Frontal cortex (tissue), 4 donors: Measurements from ENCODE around the gene SV2C. TPM values are rescaled to one million over a fixed set of nuclear protein-coding genes. Genes with fewer than 3 reads are reported as not detected.
"Not testable (repeated sequence)": the region's sequence is repeated elsewhere in the genome, so short reads cannot be mapped to it uniquely, and the experiment has no call there.

Experiments
- DNase-seq, 2 donors: peaks; one replicate each; pipeline ENCODE4 v3.0.0; 2012; ENCODE audit warnings: low spot score in 2 of 2
- FAIRE-seq: peaks from 2 replicates; lab custom pipeline; 2012; peaks lifted over from hg19 to GRCh38; lab: Jason Lieb, UNC
- total RNA-seq: library from RNA; depleted of rRNA; stranded (reverse); fragments of >200 nt; gene quantifications from one replicate; pipeline ENCODE4 v1.2.3, GENCODE V29; 2014
- donor health status: control.
- donor health status: control.
- donor health status: control.

Gene SV2C
- total RNA-seq, 1 donor from 2014 or later: 2.9 TPM

DNA sequence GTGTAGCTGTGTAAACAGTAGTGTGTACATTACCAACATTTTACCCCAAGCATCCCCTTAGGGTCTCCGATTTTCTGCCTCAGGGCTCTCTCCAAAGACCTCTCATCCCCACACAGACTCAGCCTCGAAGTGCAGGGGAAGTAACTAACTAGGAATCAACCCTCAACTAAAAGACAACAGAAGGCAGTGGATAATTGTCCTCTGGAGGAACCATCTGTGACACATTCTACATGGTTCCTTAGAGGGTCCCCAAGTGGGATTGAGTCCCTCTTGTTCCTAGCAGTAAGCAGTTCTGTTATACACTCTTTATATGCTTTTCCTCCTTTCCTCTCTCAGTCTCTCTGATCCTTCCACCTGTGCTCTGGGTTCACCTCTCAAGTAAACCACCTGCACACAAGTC lies 157.2 kb downstream of the SV2C start:
- DNase-seq: no peak

DNA sequence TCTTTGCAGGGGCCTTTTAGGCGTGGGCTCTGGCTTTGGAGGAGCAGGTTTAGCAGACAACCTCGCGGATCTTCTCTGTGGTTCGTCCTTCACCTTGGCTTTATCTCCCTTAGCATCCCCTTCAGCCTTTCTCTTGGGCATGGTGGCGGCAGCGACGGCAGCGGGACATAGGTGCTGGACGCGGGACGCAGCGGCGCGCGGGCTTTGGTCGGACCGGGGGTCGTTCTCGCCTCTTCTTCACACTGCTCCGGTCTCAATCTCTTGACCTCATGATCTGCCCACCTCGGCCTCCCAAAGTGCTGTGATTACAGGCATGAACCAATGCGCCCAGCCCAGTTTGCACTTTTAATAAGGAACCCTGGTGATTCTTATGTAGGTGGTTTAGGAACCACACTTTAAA lies 159.0 kb downstream of the SV2C start:
- not testable (repeated sequence) for FAIRE-seq

More for the DNA sequence above, 157.2 kb downstream of the SV2C start:
- no peak for FAIRE-seq

GRCh38 chr5:76245590-76245989 lies 162.4 kb downstream of the SV2C start:
- FAIRE-seq: no peak
- no peak for DNase-seq

More for the DNA sequence above, 159.0 kb downstream of the SV2C start:
- DNase-seq: not testable (repeated sequence)

- FAIRE-seq (no peak), DNase-seq (no peak)
Observed at GRCh38 chr5:76249621-76250020, 166.4 kb downstream of the SV2C start.

DNA sequence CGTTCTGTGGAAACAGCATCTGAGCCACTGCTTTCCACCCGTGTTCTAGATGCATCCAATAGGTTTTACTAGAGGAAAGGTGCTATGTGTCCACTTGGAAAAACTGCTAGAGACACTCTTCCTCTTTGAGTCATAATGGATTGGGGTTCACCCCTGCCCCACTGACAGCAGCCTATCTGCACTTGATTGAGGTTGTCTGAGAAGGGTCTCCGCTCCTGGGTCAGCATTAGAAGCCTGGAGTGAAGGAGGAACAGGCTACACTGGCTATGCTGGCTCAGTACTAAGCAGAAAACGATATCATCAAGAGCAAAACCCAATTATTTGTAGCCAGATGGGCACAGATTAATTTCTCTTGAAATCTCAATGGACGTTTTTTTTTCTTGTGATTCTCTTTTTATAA lies 167.3 kb downstream of the SV2C start:
- DNase-seq (no peak), FAIRE-seq (no peak)

- DNase-seq: no peak
- no peak for FAIRE-seq
Observed at GRCh38 chr5:76251656-76252055, 168.5 kb downstream of the SV2C start.

- FAIRE-seq: no peak
Observed at GRCh38 chr5:76252437-76252836, 169.3 kb downstream of the SV2C start.

DNA sequence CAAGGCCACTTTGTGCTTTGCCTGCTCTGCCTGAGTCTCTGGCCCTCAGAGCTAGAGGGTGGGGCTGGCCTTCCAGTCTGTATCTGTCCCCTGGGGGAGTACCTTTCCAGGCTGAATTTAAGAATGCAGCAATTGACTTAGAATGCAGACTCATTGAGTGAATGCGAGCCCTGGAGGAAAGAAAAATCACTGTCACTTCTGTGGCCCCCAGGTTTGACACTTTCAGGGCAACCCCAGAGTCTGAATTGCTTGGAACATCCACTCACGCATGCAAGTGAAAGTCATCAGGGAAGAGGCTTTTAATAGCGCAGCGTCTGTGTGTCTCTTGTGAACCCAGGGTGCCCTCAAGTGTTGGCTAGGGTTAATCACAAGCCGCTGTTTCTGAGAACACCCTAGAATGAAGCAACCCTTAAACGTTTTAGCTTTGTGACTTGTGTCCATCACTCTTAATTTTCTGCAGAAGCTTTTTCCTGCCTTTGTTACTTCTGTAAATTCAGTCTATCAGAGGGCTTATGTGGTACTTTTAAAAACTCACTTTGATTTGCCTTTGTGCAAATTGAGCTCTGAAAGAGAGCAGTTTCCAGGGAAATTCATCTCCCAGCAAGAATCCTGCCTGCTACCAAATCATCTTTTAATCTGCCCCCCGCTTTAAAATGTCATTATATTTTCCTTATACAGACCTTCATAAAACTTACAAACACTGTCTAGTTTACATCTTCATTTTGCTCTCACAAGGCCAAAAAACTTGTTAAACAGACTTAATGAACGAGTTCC lies 173.1 kb downstream of the SV2C start:
- FAIRE-seq (no peak), DNase-seq (peak in 1 of 2 donors; percentile 55)

More at GRCh38 chr5:76252437-76252836, 169.3 kb downstream of the SV2C start:
- DNase-seq: no peak

DNA sequence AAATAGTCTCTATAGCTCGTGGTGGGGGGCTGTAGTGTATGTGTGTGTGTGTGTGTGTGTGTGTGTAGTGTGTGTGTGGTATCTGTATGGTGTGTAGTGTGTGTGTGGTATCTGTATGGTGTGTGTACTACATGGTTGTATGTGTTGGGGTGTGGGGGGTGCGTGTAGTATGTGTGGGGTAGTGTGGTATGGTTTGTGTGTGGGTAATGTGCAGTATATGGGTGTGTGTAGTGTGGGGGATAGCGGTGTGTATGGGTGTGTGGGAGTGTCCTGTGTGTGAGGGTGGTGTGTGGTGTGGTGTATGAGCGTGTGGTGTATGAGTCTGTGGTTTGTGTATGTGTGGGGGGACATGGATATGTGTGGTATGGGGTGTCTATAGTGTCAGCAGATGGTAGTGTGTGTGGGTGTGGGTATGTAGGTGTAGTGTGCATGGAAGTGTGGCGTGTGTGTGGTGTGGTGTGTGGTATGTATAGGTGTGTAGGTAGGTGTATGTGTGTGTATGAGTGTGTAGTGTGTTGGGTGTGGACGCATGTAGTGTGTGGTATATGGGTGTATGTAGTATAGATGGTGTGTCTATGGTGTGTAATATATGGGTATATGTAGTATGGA lies 174.1 kb downstream of the SV2C start:
- FAIRE-seq: no peak
- no peak for DNase-seq

DNA sequence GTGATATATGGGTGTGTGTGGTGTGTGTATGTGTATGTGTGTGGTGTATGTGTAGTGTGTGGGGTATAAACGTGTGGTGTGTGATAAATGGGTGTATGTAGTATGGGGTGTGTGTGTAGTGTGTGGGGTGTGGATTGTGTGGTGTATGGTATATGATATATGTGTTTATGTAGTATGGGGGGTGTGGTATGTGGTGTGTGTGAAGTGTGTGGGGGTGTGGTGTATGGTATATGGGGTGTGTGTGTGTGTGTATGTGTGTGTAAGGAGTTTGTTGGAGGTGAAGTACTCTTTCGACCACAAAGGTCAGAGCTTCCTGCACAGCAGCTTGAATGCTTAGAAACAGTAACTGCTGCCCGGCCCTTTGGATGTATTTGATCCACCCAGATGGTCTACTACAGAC lies 174.7 kb downstream of the SV2C start:
- FAIRE-seq: no peak
- DNase-seq: no peak

- DNase-seq (no peak), FAIRE-seq (no peak)
Observed at GRCh38 chr5:76264681-76265080, 181.5 kb downstream of the SV2C start.

GRCh38 chr5:76269259-76269931 lies 186.2 kb downstream of the SV2C start:
- no peak for FAIRE-seq
- DNase-seq: no peak

DNA sequence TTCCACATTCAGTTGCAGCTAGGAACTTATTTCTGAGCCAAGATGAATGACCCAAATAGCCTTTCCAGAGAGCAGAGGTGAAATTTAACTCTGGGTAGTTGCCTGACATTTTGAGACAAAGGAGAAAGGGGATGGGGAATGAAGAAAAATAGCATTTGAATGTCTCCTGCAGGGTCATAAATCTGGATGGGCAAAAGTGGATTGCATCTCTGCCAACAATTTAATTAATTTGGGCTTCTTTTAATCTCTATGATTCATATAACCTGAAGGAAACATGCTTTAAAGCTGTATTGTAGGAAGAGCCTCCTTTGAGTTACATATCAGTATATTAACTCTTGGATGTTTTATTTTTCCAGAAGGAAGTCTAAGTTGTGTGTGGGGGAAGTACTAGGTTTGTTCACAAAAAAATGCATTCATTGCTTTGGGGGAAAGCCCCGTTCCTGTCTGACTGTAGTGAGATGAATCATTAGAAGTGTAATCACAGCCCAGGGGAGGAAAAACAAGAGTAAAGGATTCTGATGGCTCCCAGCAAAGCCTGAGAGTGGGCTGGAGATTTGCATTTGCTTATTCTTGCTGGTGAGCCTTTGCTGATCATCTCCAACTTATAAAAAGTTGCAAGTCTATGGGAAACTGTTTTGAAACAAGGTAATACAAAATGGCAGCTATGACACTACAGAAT lies 186.9 kb downstream of the SV2C start:
- DNase-seq: no peak
- no peak for FAIRE-seq

DNA sequence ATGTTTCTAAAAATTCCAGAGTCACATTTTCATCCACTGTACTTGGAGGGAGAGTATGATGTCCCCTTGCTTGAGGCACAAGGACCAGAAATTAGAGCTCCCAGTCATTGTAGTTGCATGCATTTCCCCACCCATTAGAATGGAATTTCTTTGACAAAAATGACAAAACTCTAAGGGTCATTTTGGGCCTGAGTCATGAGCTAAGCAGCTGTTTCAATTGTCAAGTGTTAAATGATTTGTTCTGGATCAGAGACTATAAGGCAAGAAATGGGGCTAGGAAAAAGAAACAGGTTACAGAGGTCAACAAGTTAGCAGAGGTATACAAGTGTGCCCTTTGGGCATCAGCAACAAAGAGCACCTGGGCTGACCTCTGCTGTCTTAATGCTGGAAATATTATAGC lies 188.7 kb downstream of the SV2C start:
- no peak for FAIRE-seq

DNA sequence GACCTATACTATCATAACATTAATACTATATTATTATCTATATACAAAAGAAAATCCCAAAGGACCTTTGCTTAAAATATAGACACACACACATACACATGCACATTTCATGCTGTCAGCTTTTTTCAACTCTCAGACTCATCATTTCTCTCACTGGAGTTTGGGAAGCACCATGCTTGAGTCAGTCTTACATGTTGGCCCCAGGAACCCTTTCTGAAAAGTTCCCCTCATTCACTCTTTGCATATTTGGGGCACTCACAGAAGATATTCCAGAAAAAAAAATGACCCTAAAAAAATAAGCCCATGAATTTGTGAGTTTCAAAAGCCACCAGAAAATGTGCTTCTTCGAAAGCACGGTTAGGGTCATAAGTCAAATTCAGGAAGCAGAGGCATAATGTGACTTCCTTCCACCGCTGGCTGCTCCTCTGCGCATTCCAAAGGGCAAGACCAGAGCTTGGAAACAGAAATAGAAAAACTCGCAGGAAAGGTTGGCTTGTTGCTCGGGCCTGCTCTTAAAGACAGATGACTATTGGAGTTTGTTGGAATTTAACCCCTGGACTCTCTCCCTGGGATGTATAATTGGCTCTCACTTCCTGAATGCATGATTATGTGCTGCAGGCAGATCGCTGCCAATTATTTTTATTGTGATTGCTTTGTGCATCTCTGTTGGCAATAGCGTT lies 190.2 kb downstream of the SV2C start:
- FAIRE-seq (no peak), DNase-seq (no peak)

More for the DNA sequence above, 188.7 kb downstream of the SV2C start:
- DNase-seq: no peak

DNA sequence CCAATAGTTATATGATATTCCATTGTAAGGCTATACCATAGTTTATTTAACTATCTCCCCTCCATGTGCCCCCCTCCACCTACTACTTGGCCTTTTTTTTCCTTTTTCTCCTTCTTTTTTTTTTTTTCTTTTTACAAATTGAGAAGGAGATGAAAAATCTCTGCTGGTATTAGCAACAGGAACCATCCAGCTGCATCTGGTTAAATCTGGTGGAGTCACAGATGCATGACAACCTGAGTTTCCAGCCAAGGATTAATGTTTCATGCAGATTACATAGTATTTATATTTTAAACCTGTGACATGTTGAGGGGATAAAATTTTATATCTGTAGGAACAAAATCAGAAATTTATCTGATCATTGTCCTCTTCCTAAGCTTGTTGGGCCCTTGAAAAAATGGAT lies 191.4 kb downstream of the SV2C start:
- no peak for DNase-seq
- no peak for FAIRE-seq

DNA sequence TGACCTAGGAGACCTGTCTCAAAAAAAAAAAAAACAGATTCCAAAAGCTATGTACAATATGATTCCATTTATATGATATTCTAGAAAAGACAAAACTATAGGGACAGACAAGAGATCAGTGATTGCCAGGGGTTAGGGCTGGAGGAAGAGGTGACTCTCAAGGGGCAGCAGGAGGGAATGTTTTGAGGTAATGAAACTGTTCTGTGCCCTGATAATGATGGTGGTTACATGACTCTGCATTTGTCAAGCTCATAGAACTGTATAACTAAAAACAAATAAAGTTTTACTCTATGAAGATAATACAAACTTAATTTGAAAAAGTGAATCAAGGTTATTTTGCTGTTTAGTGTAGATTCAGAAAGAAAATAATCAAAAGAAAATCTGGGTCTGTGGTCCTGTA lies 194.6 kb downstream of the SV2C start:
- no peak for FAIRE-seq
- DNase-seq: no peak

DNA sequence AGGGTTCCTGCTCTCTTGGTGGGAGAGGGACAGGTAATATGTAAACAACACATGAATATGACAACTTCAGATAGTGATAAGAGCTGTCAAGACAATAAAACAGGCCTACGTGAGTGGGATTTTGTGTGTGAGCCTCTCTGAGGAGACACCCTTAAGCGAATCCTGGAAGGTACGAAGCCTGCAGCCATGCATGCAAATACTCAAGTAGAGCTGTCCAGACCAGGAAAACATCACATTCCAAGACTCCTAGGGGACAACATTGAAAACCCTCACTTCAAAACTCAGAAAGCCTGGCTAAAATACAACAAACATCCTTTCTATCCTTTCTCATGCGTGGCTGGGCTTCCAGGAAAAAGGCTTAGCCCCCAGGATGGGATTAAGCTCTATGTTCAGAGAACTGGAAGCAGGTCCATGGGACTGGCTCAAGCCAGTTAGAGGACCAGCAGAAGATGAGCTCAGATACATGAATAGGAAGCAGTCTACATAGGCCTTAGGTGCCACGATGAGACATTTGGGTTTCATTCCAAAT lies 195.1 kb downstream of the SV2C start:
- DNase-seq (no peak), FAIRE-seq (no peak)

- FAIRE-seq (no peak), DNase-seq (no peak)
Observed at GRCh38 chr5:76280494-76280893, 197.3 kb downstream of the SV2C start.

GRCh38 chr5:76283670-76284069 lies 200.5 kb downstream of the SV2C start:
- no peak for DNase-seq
- FAIRE-seq: no peak
